Naive thymus-derived CD4-positive, alpha-beta T cell (primary cell): Measurements from ENCODE around the gene RNF169. TPM values are rescaled to one million over a fixed set of nuclear protein-coding genes. Genes with fewer than 3 reads are reported as not detected.

Experiments used
- ATAC-seq: fragments of 150-1000 bp; cut with Tn5 transposase; 2 replicates; pipeline ENCODE4 v1.10.0; 2021; ENCODE audit warnings: mild to moderate bottlenecking, moderate library complexity
- CTCF ChIA-PET: fragments of 350-600 bp; sonication (Branson Sonifier 250); formaldehyde crosslinking; loops from one replicate; lab custom pipeline; 2021; ENCODE audit warnings: antibody characterized with exemption; lab: Charles Lee
- POLR2A ChIA-PET: fragments of 350-600 bp; sonication (Branson Sonifier 250); formaldehyde crosslinking; loops from one replicate; lab custom pipeline; 2021; ENCODE audit warnings: antibody characterized with exemption, inconsistent platforms; lab: Charles Lee
- DNase-seq, 9 donors: peaks; one replicate each; pipeline versions ENCODE4 v3.0.0 to v3.0.0-alpha.2; 2020 to 2022; ENCODE audit warnings: mixed read lengths in 1 of 9
- H3K27ac ChIP-seq: one replicate; pipeline ENCODE4 v1.7.0; 2013; ENCODE audit warnings: mild to moderate bottlenecking, low read depth, low read length, moderate library complexity
- H3K27me3 ChIP-seq, 2 donors: one replicate each; pipeline ENCODE4 v1.7.0; 2013; ENCODE audit warnings: low read length in 2 of 2, mild to moderate bottlenecking in 2 of 2, moderate library complexity in 2 of 2; ENCODE audit not compliant: control insufficient read depth in 2 of 2, insufficient read depth in 2 of 2
- H3K36me3 ChIP-seq, 3 experiments: 1 replicate in 2 of 3; 2 replicates in 1 of 3; pipeline ENCODE4 v1.7.0; 2013; ENCODE audit warnings: low read length in 3 of 3, mild to moderate bottlenecking in 3 of 3, moderate library complexity in 1 of 3; ENCODE audit not compliant: insufficient read depth in 3 of 3, control insufficient read depth in 2 of 3
- H3K4me1 ChIP-seq, 2 donors: one replicate each; pipeline ENCODE4 v1.7.0; 2013; ENCODE audit warnings: low read length in 2 of 2, mild to moderate bottlenecking in 2 of 2, moderate library complexity in 1 of 2; ENCODE audit not compliant: control insufficient read depth in 2 of 2, insufficient read depth in 2 of 2
- H3K4me3 ChIP-seq: 2 replicates; pipeline ENCODE4 v1.7.0; 2013; ENCODE audit warnings: mild to moderate bottlenecking, low read length
- H3K9me3 ChIP-seq, 3 experiments: 1 replicate in 2 of 3; 2 replicates in 1 of 3; pipeline ENCODE4 v1.7.0; 2013; ENCODE audit warnings: low read length in 3 of 3; ENCODE audit not compliant: control insufficient read depth in 2 of 3
- H3K27ac Mint-ChIP-seq, 9 donors: one replicate each; pipeline ENCODE4 v1.8.0; 2020 to 2022; ENCODE audit warnings: mixed read lengths in 9 of 9, mild to moderate bottlenecking in 8 of 9, moderate library complexity in 5 of 9, inconsistent platforms in 2 of 9
- H3K27me3 Mint-ChIP-seq, 5 donors: one replicate each; pipeline ENCODE4 v1.8.0; 2021 to 2022; ENCODE audit warnings: mixed read lengths in 5 of 5, mild to moderate bottlenecking in 1 of 5
- H3K36me3 Mint-ChIP-seq, 5 donors: one replicate each; pipeline ENCODE4 v1.8.0; 2020 to 2022; ENCODE audit warnings: mixed read lengths in 5 of 5, mild to moderate bottlenecking in 3 of 5, inconsistent platforms in 1 of 5
- H3K4me1 Mint-ChIP-seq, 7 donors: one replicate each; pipeline ENCODE4 v1.8.0; 2020 to 2022; ENCODE audit warnings: mixed read lengths in 7 of 7, mild to moderate bottlenecking in 3 of 7, inconsistent platforms in 1 of 7
- H3K4me3 Mint-ChIP-seq, 10 donors: one replicate each; pipeline ENCODE4 v1.8.0; 2020 to 2022; ENCODE audit warnings: mild to moderate bottlenecking in 10 of 10, mixed read lengths in 10 of 10, moderate library complexity in 6 of 10, inconsistent platforms in 2 of 10
- H3K9me3 Mint-ChIP-seq, 11 donors: one replicate each; pipeline ENCODE4 v1.8.0; 2020 to 2022; ENCODE audit warnings: mixed read lengths in 11 of 11, mild to moderate bottlenecking in 4 of 11, inconsistent platforms in 1 of 11, moderate library complexity in 1 of 11
- intact Hi-C, 2 donors: fragments of 100-400 bp; cut with micrococcal nuclease; formaldehyde crosslinking; loops; one replicate each; pipeline ENCODE4 v1.15.1; 2023
- polyA plus RNA-seq, 2 donors: library from polyadenylated mRNA; unstranded; fragments of 300-500 nt; fragmentation: Illumina TruSeq; gene quantifications; one replicate each; pipeline ENCODE4 v1.2.3, GENCODE V29; 2021
- total RNA-seq, 6 experiments: library from RNA in 5 of 6; stranded (reverse) in 5 of 6; gene quantifications; 1 replicate in 5 of 6; 2 replicates in 1 of 6; pipeline ENCODE4 v1.2.3 and lab custom pipeline; 2021 to 2026

Gene RNF169
- total and polyA plus RNA-seq, 7 experiments from 2014 or later: 1.1 to 25.5 (median 19.0) TPM

DNA sequence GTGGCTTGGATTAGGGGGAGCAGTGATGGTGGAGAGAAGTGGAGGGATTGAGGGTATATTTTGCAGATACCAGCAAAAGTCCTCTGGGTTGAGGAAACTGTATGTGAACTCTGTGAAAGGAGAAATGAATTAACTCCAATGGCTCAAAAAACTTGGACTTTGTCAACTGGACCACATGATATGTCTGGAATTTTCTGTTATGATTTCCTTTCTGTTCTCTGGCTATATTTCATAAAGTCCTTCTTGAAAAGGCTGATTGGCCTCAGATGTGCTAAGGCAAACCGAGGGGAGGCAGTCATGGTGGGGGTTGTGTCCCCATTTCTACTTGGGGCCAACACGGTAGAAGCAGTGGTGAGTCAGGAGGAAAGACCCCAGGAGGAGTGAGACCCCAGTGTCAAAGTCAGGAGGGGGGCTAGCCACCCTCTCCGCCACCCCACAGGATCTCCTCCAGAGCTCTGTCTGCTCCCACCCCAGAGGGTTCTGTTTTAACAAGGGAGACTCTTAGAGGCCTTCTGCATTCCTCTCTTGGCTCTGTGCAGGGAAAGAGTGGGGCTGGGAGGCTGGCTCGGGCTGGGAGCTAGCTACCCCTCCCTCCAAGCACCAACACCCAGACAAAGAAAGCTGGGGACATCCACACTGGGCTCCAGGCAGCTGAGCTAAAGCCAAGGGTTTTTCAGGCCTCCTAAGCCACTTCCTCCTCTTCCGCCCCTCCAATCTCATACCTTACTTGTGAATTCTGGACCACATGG lies 31.3 kb upstream of the RNF169 start:
- no peak overlapping the region for H3K4me3 Mint-ChIP-seq
- no peaks in the 10 kb centered on the region for H3K4me1 ChIP-seq
- H3K27ac Mint-ChIP-seq: no peak overlapping the region

GRCh38 chr11:74719011-74719410 lies 29.6 kb upstream of the RNF169 start:
- Mint-ChIP-seq H3K27me3 (peaks cover 0 to 12% (median 0%) of the 10 kb centered on the region in 5 donors), H3K9me3 (peaks cover 0 to 4% (median 0%) of the 10 kb centered on the region in 11 donors), H3K4me1 (no peaks in the 10 kb centered on the region), H3K36me3 (no peaks in the 10 kb centered on the region), H3K4me3 (no peak overlapping the region), H3K27ac (no peak overlapping the region)
- intact Hi-C loops: no loop called here
- Histone ChIP-seq H3K4me3 (no peak overlapping the region), H3K9me3 (no peaks in the 10 kb centered on the region), H3K36me3 (no peaks in the 10 kb centered on the region), H3K27ac (no peak overlapping the region), H3K27me3 (no peaks in the 10 kb centered on the region), H3K4me1 (no peaks in the 10 kb centered on the region)
- no peak for DNase-seq
- ATAC-seq: no peak
- POLR2A ChIA-PET: no interaction called here
- CTCF ChIA-PET: no interaction called here

More for the DNA sequence above, 31.3 kb upstream of the RNF169 start:
- Histone ChIP-seq H3K36me3 (no peaks in the 10 kb centered on the region), H3K27ac (no peak overlapping the region), H3K9me3 (no peaks in the 10 kb centered on the region), H3K4me3 (no peak overlapping the region), H3K27me3 (no peaks in the 10 kb centered on the region)
- intact Hi-C loops: no loop called here
- Mint-ChIP-seq H3K27me3 (no peaks in the 10 kb centered on the region), H3K9me3 (peaks cover 0 to 4% (median 0%) of the 10 kb centered on the region in 11 donors), H3K36me3 (no peaks in the 10 kb centered on the region), H3K4me1 (no peaks in the 10 kb centered on the region)
- ChIA-PET POLR2A (no interaction called here), CTCF (interaction anchor here (1.5 kb wide), 1 partner anchor 9 kb away, joined by 4 read pairs; no protein-coding TSS in a partner anchor)
- no peak for ATAC-seq
- no peak for DNase-seq

GRCh38 chr11:74720596-74721478 lies 27.8 kb upstream of the RNF169 start:
- DNase-seq (no peak), ATAC-seq (no peak)
- Mint-ChIP-seq H3K27me3 (peaks cover 0 to 26% (median 8%) of the 10 kb centered on the region in 5 donors), H3K4me1 (peaks cover 0 to 4% (median 0%) of the 10 kb centered on the region in 7 donors), H3K36me3 (no peaks in the 10 kb centered on the region), H3K9me3 (peaks cover 0 to 4% (median 0%) of the 10 kb centered on the region in 11 donors), H3K4me3 (no peak overlapping the region), H3K27ac (no peak overlapping the region)
- H3K36me3 ChIP-seq: no peaks in the 10 kb centered on the region
- no peaks in the 10 kb centered on the region for H3K9me3 ChIP-seq
- intact Hi-C loops: no loop called here
- POLR2A ChIA-PET: no interaction called here
- no peaks in the 10 kb centered on the region for H3K4me1 ChIP-seq
- H3K27me3 ChIP-seq: no peaks in the 10 kb centered on the region
- CTCF ChIA-PET: no interaction called here
- no peak overlapping the region for H3K4me3 ChIP-seq
- H3K27ac ChIP-seq: no peak overlapping the region

GRCh38 chr11:74721479-74721835 lies 27.2 kb upstream of the RNF169 start:
- Histone ChIP-seq H3K27me3 (no peaks in the 10 kb centered on the region), H3K4me1 (peaks cover 0 to 3% of the 10 kb centered on the region in 2 donors), H3K4me3 (no peak overlapping the region), H3K36me3 (no peaks in the 10 kb centered on the region), H3K9me3 (no peaks in the 10 kb centered on the region), H3K27ac (no peak overlapping the region)
- H3K36me3 Mint-ChIP-seq: no peaks in the 10 kb centered on the region
- no peak for ATAC-seq
- ChIA-PET POLR2A (no interaction called here), CTCF (no interaction called here)
- intact Hi-C loops: no loop called here
- no peak overlapping the region for H3K27ac Mint-ChIP-seq
- peaks cover 0 to 28% (median 10%) of the 10 kb centered on the region in 5 donors for H3K27me3 Mint-ChIP-seq
- H3K4me1 Mint-ChIP-seq: peaks cover 0 to 6% (median 0%) of the 10 kb centered on the region in 7 donors
- H3K9me3 Mint-ChIP-seq: peaks cover 0 to 4% (median 0%) of the 10 kb centered on the region in 11 donors
- DNase-seq: no peak
- H3K4me3 Mint-ChIP-seq: no peak overlapping the region

- Mint-ChIP-seq H3K27me3 (peaks cover 0 to 39% (median 10%) of the 10 kb centered on the region in 5 donors), H3K36me3 (no peaks in the 10 kb centered on the region), H3K4me1 (peaks cover 0 to 6% (median 0%) of the 10 kb centered on the region in 7 donors), H3K27ac (no peak overlapping the region), H3K4me3 (no peak overlapping the region), H3K9me3 (no peaks in the 10 kb centered on the region)
- H3K27me3 ChIP-seq: no peaks in the 10 kb centered on the region
- H3K9me3 ChIP-seq: no peaks in the 10 kb centered on the region
- no peaks in the 10 kb centered on the region for H3K36me3 ChIP-seq
- no peak overlapping the region for H3K27ac ChIP-seq
- ATAC-seq (no peak), DNase-seq (no peak)
- ChIA-PET CTCF (interaction anchor here (1.5 kb wide), 1 partner anchor 11 kb away, joined by 3 read pairs; no protein-coding TSS in a partner anchor), POLR2A (no interaction called here)
- intact Hi-C loops: no loop called here
- no peak overlapping the region for H3K4me3 ChIP-seq
- peaks cover 0 to 4% of the 10 kb centered on the region in 2 donors for H3K4me1 ChIP-seq
Measured at GRCh38 chr11:74723511-74723910, 25.1 kb upstream of the RNF169 start.

DNA sequence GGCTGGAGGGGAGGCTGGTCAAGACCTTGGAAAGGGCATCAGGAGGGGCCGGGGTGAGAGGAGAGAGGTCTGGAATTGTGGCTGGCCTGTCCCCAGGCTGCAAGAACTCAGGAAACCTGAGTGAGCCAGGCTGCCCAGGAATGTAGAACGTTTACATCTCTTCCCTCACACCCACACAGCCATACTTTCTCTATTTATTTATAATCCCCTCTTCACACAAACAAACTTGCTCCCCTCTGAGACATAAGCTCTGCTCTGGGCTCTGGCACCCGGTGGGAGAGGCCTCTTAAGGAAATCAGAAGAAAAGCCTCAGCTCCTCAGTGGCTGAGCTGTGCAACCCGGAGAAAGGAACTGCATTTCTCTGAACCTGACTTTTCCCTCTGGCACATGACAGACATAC lies 22.9 kb upstream of the RNF169 start:
- no peak overlapping the region for H3K27ac ChIP-seq
- H3K36me3 Mint-ChIP-seq: no peaks in the 10 kb centered on the region
- DNase-seq: no peak
- no peaks in the 10 kb centered on the region for H3K9me3 ChIP-seq
- H3K4me3 Mint-ChIP-seq: no peak overlapping the region
- H3K4me1 ChIP-seq: peaks cover 0 to 4% of the 10 kb centered on the region in 2 donors
- intact Hi-C loops: loop anchor here in 1 of 2 donors (1.0 kb wide), 1 partner anchor 23 kb away; no protein-coding TSS in a partner anchor
- no peaks in the 10 kb centered on the region for H3K36me3 ChIP-seq
- no peak overlapping the region for H3K4me3 ChIP-seq
- peaks cover 21 to 61% (median 22%) of the 10 kb centered on the region in 5 donors for H3K27me3 Mint-ChIP-seq
- H3K27me3 ChIP-seq: no peaks in the 10 kb centered on the region
- POLR2A ChIA-PET: no interaction called here
- CTCF ChIA-PET: interaction anchor here (1.2 to 1.7 kb wide), 3 partner anchors 14 to 25 kb away, joined by 4 to 9 read pairs (median 6); no protein-coding TSS in a partner anchor
- H3K27ac Mint-ChIP-seq: no peak overlapping the region
- ATAC-seq: no peak
- peaks cover 0 to 1% (median 0%) of the 10 kb centered on the region in 11 donors for H3K9me3 Mint-ChIP-seq
- H3K4me1 Mint-ChIP-seq: peaks cover 0 to 7% (median under 1%) of the 10 kb centered on the region in 7 donors
